Stimulated activated CD8-positive, alpha-beta memory T cell treated with anti-CD3 and anti-CD28 coated beads, Interleukin-15, amount 100 ng/mL, for 24 hours (primary cell): ENCODE measurements around the gene FGL2.
"Not testable (repeated sequence)": the region's sequence is repeated elsewhere in the genome, so short reads cannot be mapped to it uniquely, and the experiment has no call there.

ENCODE experiments used
- DNase-seq: peaks from one replicate; pipeline ENCODE4 v3.0.0-alpha.2; 2020; ENCODE audit warnings: low read depth

The FGL2 gene

GRCh38 chr7:77157034-77157433 lies 42.6 kb downstream of the FGL2 start:
- not testable (repeated sequence) for DNase-seq

DNA sequence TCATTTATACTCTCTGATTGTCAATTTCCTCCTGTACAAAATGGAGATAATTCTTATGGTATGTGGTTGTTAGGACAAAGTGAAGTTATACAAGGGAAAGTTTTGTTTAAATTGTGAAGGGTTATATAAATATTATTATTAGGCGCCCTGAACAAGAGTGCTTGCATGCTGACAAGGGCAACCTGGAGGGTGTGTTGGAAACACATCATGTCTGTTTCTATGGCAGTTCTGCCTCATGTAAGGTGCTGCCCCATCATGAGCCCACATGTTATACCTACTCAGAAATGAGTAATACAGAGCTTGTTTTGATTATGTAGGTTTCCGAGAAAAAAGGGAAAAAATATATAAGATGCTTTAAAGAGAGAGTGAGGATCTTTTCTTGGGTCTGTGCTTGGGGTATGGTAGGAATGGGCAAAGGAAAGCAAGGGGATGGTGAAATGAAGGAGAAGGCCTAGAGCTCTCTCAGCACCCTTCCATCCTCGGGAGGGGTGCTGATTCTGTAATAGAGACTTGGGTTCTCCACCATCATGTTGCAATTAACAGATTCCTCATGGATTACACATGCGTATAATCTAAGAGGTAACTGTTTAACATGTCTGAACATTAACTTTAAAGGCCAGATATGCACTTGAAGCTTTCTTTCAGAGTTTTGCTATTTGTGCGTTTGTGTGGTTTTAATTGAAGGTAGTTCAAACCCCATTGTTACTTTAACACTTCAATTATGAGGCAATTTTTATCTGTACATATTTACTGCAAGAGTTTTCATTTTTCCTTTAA lies 43.8 kb downstream of the FGL2 start:
- not testable (repeated sequence) for DNase-seq

- not testable (repeated sequence) for DNase-seq
These were observed 44.6 kb downstream of the FGL2 start for GRCh38 chr7:77154917-77155464.

GRCh38 chr7:77152232-77152631 lies 47.4 kb downstream of the FGL2 start:
- not testable (repeated sequence) for DNase-seq
